Measurements from ENCODE around the gene RASAL2. TPM values are rescaled to one million over a fixed set of nuclear protein-coding genes. Genes with fewer than 3 reads are reported as not detected.
"Not testable (repeated sequence)": the region's sequence is repeated elsewhere in the genome, so short reads cannot be mapped to it uniquely, and the experiment has no call there.

Gene RASAL2
- total RNA-seq, 1 donor from 2014 or later, result 44.2 TPM

GRCh38 chr1:178208269-178208856 is 114.5 kb downstream of the RASAL2 start:
- H3K9me3 Mint-ChIP-seq (ENCODE audit: unreplicated experiment), result peaks cover 20% of the 10 kb centered on the region
- not testable (repeated sequence) for H3K4me1 Mint-ChIP-seq (ENCODE audit: low read depth, unreplicated experiment); H2AFZ ChIP-seq (ENCODE audit: low read depth, low read length); H3K27me3 ChIP-seq (ENCODE audit: insufficient read depth, low read length); H3K27ac ChIP-seq (ENCODE audit: low read depth, low read length); H3K4me3 ChIP-seq (ENCODE audit: insufficient read depth, low read depth, low read length); DNase-seq (ENCODE audit: low read depth); H3K27ac Mint-ChIP-seq (ENCODE audit: unreplicated experiment); H3K4me2 ChIP-seq (ENCODE audit: low read length); H3K9ac ChIP-seq (ENCODE audit: low read length); H4K20me1 ChIP-seq (ENCODE audit: insufficient read depth, low read length); FAIRE-seq; H3K27me3 Mint-ChIP-seq (ENCODE audit: low read depth, unreplicated experiment); H3K4me3 Mint-ChIP-seq (ENCODE audit: unreplicated experiment); H3K4me1 ChIP-seq (ENCODE audit: insufficient read depth, low read length); H3K9me3 ChIP-seq (ENCODE audit: insufficient read depth, low read depth, low read length); H3K36me3 ChIP-seq (ENCODE audit: insufficient read depth, low read length)
- H3K36me3 Mint-ChIP-seq (ENCODE audit: low read depth, unreplicated experiment), result peaks cover 26% of the 10 kb centered on the region
- H3K79me2 ChIP-seq (ENCODE audit: insufficient read depth, low read length), result peaks cover 33% of the 10 kb centered on the region

GRCh38 chr1:178209935-178210334 is 116.0 kb downstream of the RASAL2 start:
- no peaks in the 10 kb centered on the region for H3K27me3 Mint-ChIP-seq (ENCODE audit: low read depth, unreplicated experiment)
- H4K20me1 ChIP-seq (ENCODE audit: insufficient read depth, low read length), result no peaks in the 10 kb centered on the region
- no peaks in the 10 kb centered on the region for H3K4me1 ChIP-seq (ENCODE audit: insufficient read depth, low read length)
- no peak overlapping the region for H3K27ac Mint-ChIP-seq (ENCODE audit: unreplicated experiment)
- no peaks in the 10 kb centered on the region for H3K36me3 ChIP-seq (ENCODE audit: insufficient read depth, low read length)
- H2AFZ ChIP-seq (ENCODE audit: low read depth, low read length), result no peak overlapping the region
- H3K4me1 Mint-ChIP-seq (ENCODE audit: low read depth, unreplicated experiment), result no peaks in the 10 kb centered on the region
- peaks cover 30% of the 10 kb centered on the region for H3K36me3 Mint-ChIP-seq (ENCODE audit: low read depth, unreplicated experiment)
- peaks cover 27% of the 10 kb centered on the region for H3K79me2 ChIP-seq (ENCODE audit: insufficient read depth, low read length)
- H3K9me3 ChIP-seq (ENCODE audit: insufficient read depth, low read depth, low read length), result peaks cover 3% of the 10 kb centered on the region
- H3K9me3 Mint-ChIP-seq (ENCODE audit: unreplicated experiment), result peaks cover 20% of the 10 kb centered on the region
- H3K27me3 ChIP-seq (ENCODE audit: insufficient read depth, low read length), result no peaks in the 10 kb centered on the region
- DNase-seq (ENCODE audit: low read depth) (no peak), FAIRE-seq (no peak)
- H3K4me2 ChIP-seq (ENCODE audit: low read length), result no peak overlapping the region
- H3K27ac ChIP-seq (ENCODE audit: low read depth, low read length), result no peak overlapping the region
- H3K4me3 ChIP-seq (ENCODE audit: insufficient read depth, low read depth, low read length), result no peak overlapping the region
- TF ChIP-seq CTCF (IDR thresholded peaks at IDR 0.05; ENCODE audit: insufficient read depth, low read depth, low read length), result no peak
- no peak for TF ChIP-seq EZH2 (IDR thresholded peaks at IDR 0.05; ENCODE audit: insufficient read depth, low read length)
- H3K9ac ChIP-seq (ENCODE audit: low read length), result no peak overlapping the region
- H3K4me3 Mint-ChIP-seq (ENCODE audit: unreplicated experiment), result no peak overlapping the region

GRCh38 chr1:178218550-178218949 is 124.6 kb downstream of the RASAL2 start:
- Mint-ChIP-seq H3K9me3 (ENCODE audit: unreplicated experiment) (no peaks in the 10 kb centered on the region), H3K4me1 (ENCODE audit: low read depth, unreplicated experiment) (peaks cover 5% of the 10 kb centered on the region), H3K4me3 (ENCODE audit: unreplicated experiment) (no peak overlapping the region), H3K36me3 (ENCODE audit: low read depth, unreplicated experiment) (peaks cover 13% of the 10 kb centered on the region), H3K27ac (ENCODE audit: unreplicated experiment) (no peak overlapping the region), H3K27me3 (ENCODE audit: low read depth, unreplicated experiment) (no peaks in the 10 kb centered on the region)
- TF ChIP-seq CTCF (IDR thresholded peaks at IDR 0.05; ENCODE audit: insufficient read depth, low read depth, low read length) (no peak), EZH2 (IDR thresholded peaks at IDR 0.05; ENCODE audit: insufficient read depth, low read length) (no peak)
- no peak overlapping the region for H2AFZ ChIP-seq (ENCODE audit: low read depth, low read length)
- no peaks in the 10 kb centered on the region for H3K4me1 ChIP-seq (ENCODE audit: insufficient read depth, low read length)
- no peak overlapping the region for H3K27ac ChIP-seq (ENCODE audit: low read depth, low read length)
- H3K9ac ChIP-seq (ENCODE audit: low read length), result no peak overlapping the region
- peaks cover 44% of the 10 kb centered on the region for H3K79me2 ChIP-seq (ENCODE audit: insufficient read depth, low read length)
- DNase-seq (ENCODE audit: low read depth) (no peak), FAIRE-seq (no peak)
- H3K4me3 ChIP-seq (ENCODE audit: insufficient read depth, low read depth, low read length), result no peak overlapping the region
- H3K9me3 ChIP-seq (ENCODE audit: insufficient read depth, low read depth, low read length), result no peaks in the 10 kb centered on the region
- no peaks in the 10 kb centered on the region for H3K27me3 ChIP-seq (ENCODE audit: insufficient read depth, low read length)
- H4K20me1 ChIP-seq (ENCODE audit: insufficient read depth, low read length), result peaks cover 13% of the 10 kb centered on the region
- H3K36me3 ChIP-seq (ENCODE audit: insufficient read depth, low read length), result no peaks in the 10 kb centered on the region
- H3K4me2 ChIP-seq (ENCODE audit: low read length), result no peak overlapping the region
